Medulla oblongata (tissue), 1 donor: ENCODE measurements around the gene RNU2-63P.
"Not testable (repeated sequence)": the region's sequence is repeated elsewhere in the genome, so short reads cannot be mapped to it uniquely, and the experiment has no call there.

ENCODE experiments used
- DNase-seq: peaks from one replicate; pipeline ENCODE4 v3.0.0-alpha.2; 2015; ENCODE audit errors: extremely low spot score

Gene RNU2-63P

GRCh38 chr2:87981182-87981581 is 35.2 kb downstream of the RNU2-63P start:
- DNase-seq = not testable (repeated sequence)

- DNase-seq = not testable (repeated sequence)
These were observed 44.0 kb downstream of the RNU2-63P start for GRCh38 chr2:87972385-87972784.
